Transverse colon (tissue), 4 donors: ENCODE measurements around the gene C10orf95. TPM values are rescaled to one million over a fixed set of nuclear protein-coding genes. Genes with fewer than 3 reads are reported as not detected.

Source experiments
- DNase-seq: peaks from one replicate; pipeline ENCODE4 v3.0.0-alpha.2; 2019
- H3K27ac ChIP-seq, 4 donors: fragments of 200-600 bp; sonication (generic); 2 replicates each; pipeline ENCODE4 v1.5.1; 2016 to 2018; ENCODE audit warnings: inconsistent platforms in 4 of 4
- H3K27me3 ChIP-seq: fragments of 200-600 bp; sonication (generic); 2 replicates; pipeline ENCODE4 v1.5.1; 2017; ENCODE audit warnings: inconsistent platforms
- H3K36me3 ChIP-seq, 4 donors: fragments of 200-600 bp; sonication (generic); 2 replicates each; pipeline ENCODE4 v1.5.1; 2017 to 2019; ENCODE audit warnings: inconsistent platforms in 4 of 4
- H3K4me1 ChIP-seq, 4 donors: fragments of 200-600 bp; sonication (generic); 2 replicates each; pipeline ENCODE4 v1.5.1; 2017 to 2020; ENCODE audit warnings: inconsistent platforms in 4 of 4
- H3K4me3 ChIP-seq, 4 donors: fragments of 200-600 bp; sonication (generic); 1 replicate in 1 of 4; 2 replicates in 3 of 4; pipeline versions ENCODE4 v1.5.1 to v1.6.1; 2017 to 2019; ENCODE audit warnings: inconsistent platforms in 4 of 4
- H3K9me3 ChIP-seq, 2 donors: fragments of 200-600 bp; sonication (generic); 2 replicates each; pipeline ENCODE4 v1.5.1; 2017 to 2019; ENCODE audit warnings: inconsistent platforms in 2 of 2
- CTCF ChIP-seq, 5 experiments: fragments of 200-600 bp in 3 of 5; fragments of 450-650 bp in 2 of 5; sonication (generic) in 3 of 5; IDR thresholded peaks; 1 replicate in 2 of 5; 2 replicates in 3 of 5; pipeline ENCODE4 v1.5.1; 2016 to 2017; ENCODE audit warnings: antibody characterized with exemption in 5 of 5, inconsistent platforms in 3 of 5, mild to moderate bottlenecking in 2 of 5, moderate library complexity in 1 of 5
- EP300 ChIP-seq: sonication (generic); formaldehyde crosslinking; IDR thresholded peaks from one replicate; pipeline ENCODE4 v1.6.1; 2017; ENCODE audit warnings: antibody characterized with exemption, low read depth
- POLR2A ChIP-seq: fragments of 450-650 bp; IDR thresholded peaks from one replicate; pipeline ENCODE4 v1.6.1; 2016; ENCODE audit warnings: antibody characterized with exemption, mild to moderate bottlenecking, moderate library complexity
- POLR2AphosphoS5 ChIP-seq, 3 donors: sonication (generic); formaldehyde crosslinking; IDR thresholded peaks; one replicate each; pipeline ENCODE4 v1.6.1; 2016; ENCODE audit warnings: antibody characterized with exemption in 3 of 3
- WGBS, 2 donors: methylation state at CpG; one replicate each; pipeline ENCODE4 v1.1.5; 2018; ENCODE audit warnings: low coverage in 1 of 2; 5-methylcytosine and 5-hydroxymethylcytosine counted together
- in situ Hi-C, 4 donors: fragments of 200-750 bp; cut with MboI; loops; one replicate each; pipeline versions ENCODE4 v1.15.0 to v1.15.1; 2017; ENCODE audit warnings: low sequenced_read_pairs in 3 of 4, low pct_ligation_motif_present in 1 of 4, low pct_unique_long_range_greater_than_20kb in 1 of 4
- intact Hi-C: fragments of 100-400 bp; cut with DNase I; formaldehyde crosslinking; loops from one replicate; pipeline ENCODE4 v1.15.1; 2023; ENCODE audit warnings: low total_unique reads
- total RNA-seq, 4 donors: library from RNA; depleted of rRNA; stranded (reverse); fragments of >200 nt; gene quantifications; one replicate each; pipeline ENCODE4 v1.1.0, GENCODE V29; 2016

C10orf95 gene
- total RNA-seq, 4 donors from 2014 or later: 0.48 to 34.4 (median 1.1) TPM

- TF ChIP-seq EP300 (no peak), CTCF (IDR thresholded peaks at IDR 0.05) (no peak), POLR2A (no peak), POLR2AphosphoS5 (IDR thresholded peaks at IDR 0.05) (peak in 2 of 3 donors; percentile 21 to 24)
- Histone ChIP-seq H3K27me3 (no peaks in the 10 kb centered on the region), H3K36me3 (no peaks in the 10 kb centered on the region), H3K27ac (peak overlapping the region; percentile 33 to 99 (median 90)), H3K9me3 (no peaks in the 10 kb centered on the region), H3K4me1 (peaks cover 7 to 31% (median 23%) of the 10 kb centered on the region in 4 donors), H3K4me3 (no peak overlapping the region)
- DNase-seq: no peak
- 91 to 100% methylated on average over 1 to 18 of the region's 18 CpGs for WGBS, 2 donors
- in situ Hi-C loops (no loop called here), intact Hi-C loops (no loop called here)
Observed at GRCh38 chr10:102401735-102402511, 49.4 kb downstream of the C10orf95 start.

GRCh38 chr10:102401342-102401654, 50.0 kb downstream of the C10orf95 start:
- intact Hi-C loops: no loop called here
- in situ Hi-C loops: no loop called here
- no peak for TF ChIP-seq CTCF (IDR thresholded peaks at IDR 0.05)
- TF ChIP-seq POLR2AphosphoS5 (IDR thresholded peaks at IDR 0.05): no peak
- TF ChIP-seq EP300: no peak
- no peak for TF ChIP-seq POLR2A
- no peaks in the 10 kb centered on the region for H3K36me3 ChIP-seq
- no peak overlapping the region for H3K4me3 ChIP-seq
- no peak for DNase-seq
- H3K27ac ChIP-seq: peak overlapping the region in 3 of 4 donors; percentile 85 to 99 (median 94)
- H3K4me1 ChIP-seq: peaks cover 13 to 37% (median 26%) of the 10 kb centered on the region in 4 donors
- WGBS, 2 donors: 89 to 100% methylated on average over 1 to 8 of the region's 8 CpGs
- no peaks in the 10 kb centered on the region for H3K9me3 ChIP-seq
- H3K27me3 ChIP-seq: no peaks in the 10 kb centered on the region

- Histone ChIP-seq H3K27ac (peak overlapping the region in 3 of 4 donors; percentile 85 to 99 (median 94)), H3K9me3 (no peaks in the 10 kb centered on the region), H3K4me3 (no peak overlapping the region), H3K27me3 (no peaks in the 10 kb centered on the region), H3K36me3 (no peaks in the 10 kb centered on the region), H3K4me1 (peaks cover 19 to 42% (median 29%) of the 10 kb centered on the region in 4 donors)
- intact Hi-C loops (no loop called here), in situ Hi-C loops (no loop called here)
- TF ChIP-seq POLR2AphosphoS5 (IDR thresholded peaks at IDR 0.05) (no peak), CTCF (IDR thresholded peaks at IDR 0.05) (no peak), POLR2A (no peak)
- DNase-seq: no peak
- WGBS, 2 donors: 91% methylated on average over 22 of the region's 22 CpGs; no CpG with 5 or more reads in 1 of the 2 donors
Observed at GRCh38 chr10:102400598-102401341, 50.6 kb downstream of the C10orf95 start.

GRCh38 chr10:102400076-102400475, 51.3 kb downstream of the C10orf95 start:
- H3K4me3 ChIP-seq: no peak overlapping the region
- intact Hi-C loops: no loop called here

More at GRCh38 chr10:102400076-102400475, 51.3 kb downstream of the C10orf95 start:
- Histone ChIP-seq H3K36me3 (no peaks in the 10 kb centered on the region), H3K9me3 (no peaks in the 10 kb centered on the region), H3K27me3 (no peaks in the 10 kb centered on the region), H3K27ac (peak overlapping the region; percentile 89 to 99 (median 96)), H3K4me1 (peaks cover 20 to 42% (median 30%) of the 10 kb centered on the region in 4 donors)
- DNase-seq: no peak
- in situ Hi-C loops: no loop called here
- WGBS, 2 donors: 69% methylated on average over 6 of the region's 17 CpGs; no CpG with 5 or more reads in 1 of the 2 donors
- no peak for TF ChIP-seq POLR2A
- TF ChIP-seq CTCF (IDR thresholded peaks at IDR 0.05): no peak
- no peak for TF ChIP-seq EP300
- no peak for TF ChIP-seq POLR2AphosphoS5 (IDR thresholded peaks at IDR 0.05)
